Breast epithelium (tissue), 4 donors: Measurements from ENCODE around the gene CERS5. TPM values are rescaled to one million over a fixed set of nuclear protein-coding genes. Genes with fewer than 3 reads are reported as not detected.
"Not testable (repeated sequence)": the region's sequence is repeated elsewhere in the genome, so short reads cannot be mapped to it uniquely, and the experiment has no call there.

Experiments used
- DNase-seq, 2 donors: peaks; one replicate each; pipeline ENCODE4 v3.0.0-alpha.2; 2019; ENCODE audit warnings: low spot score in 2 of 2
- H3K27ac ChIP-seq, 2 donors: fragments of 200-600 bp; sonication (generic) in 1 of 2; one replicate each; pipeline ENCODE4 v1.5.1; 2016 to 2019; ENCODE audit warnings: mild to moderate bottlenecking in 1 of 2
- H3K27me3 ChIP-seq, 2 donors: fragments of 200-600 bp; sonication (generic) in 1 of 2; one replicate each; pipeline versions ENCODE4 v1.5.1 to v1.6.0; 2017 to 2019; ENCODE audit warnings: control low read depth in 1 of 2, mild to moderate bottlenecking in 1 of 2
- H3K36me3 ChIP-seq: fragments of 200-600 bp; one replicate; pipeline ENCODE4 v1.5.1; 2019
- H3K4me1 ChIP-seq, 2 donors: fragments of 200-600 bp; sonication (generic); one replicate each; pipeline ENCODE4 v1.5.1; 2016 to 2019; ENCODE audit warnings: control low read depth in 1 of 2
- H3K4me3 ChIP-seq, 3 donors: fragments of 200-600 bp; sonication (generic); 1 replicate in 2 of 3; 2 replicates in 1 of 3; pipeline ENCODE4 v1.5.1; 2016 to 2019; ENCODE audit warnings: mild to moderate bottlenecking in 3 of 3, moderate library complexity in 2 of 3
- H3K9me3 ChIP-seq, 2 donors: fragments of 200-600 bp; sonication (generic) in 1 of 2; one replicate each; pipeline ENCODE4 v1.5.1; 2016 to 2019; ENCODE audit warnings: control low read depth in 1 of 2
- CTCF ChIP-seq, 3 donors: fragments of 450-650 bp; IDR thresholded peaks; one replicate each; pipeline ENCODE4 v1.5.1; 2016 to 2017; ENCODE audit warnings: antibody characterized with exemption in 3 of 3, mild to moderate bottlenecking in 3 of 3, moderate library complexity in 3 of 3
- POLR2A ChIP-seq: fragments of 450-650 bp; IDR thresholded peaks from one replicate; pipeline ENCODE4 v1.6.1; 2016; ENCODE audit warnings: antibody characterized with exemption, mild to moderate bottlenecking, moderate library complexity
- POLR2AphosphoS5 ChIP-seq, 3 donors: sonication (generic); formaldehyde crosslinking; IDR thresholded peaks; one replicate each; pipeline ENCODE4 v1.6.1; 2017; ENCODE audit warnings: antibody characterized with exemption in 3 of 3
- intact Hi-C: fragments of 100-400 bp; cut with DNase I; formaldehyde crosslinking; loops from one replicate; pipeline ENCODE4 v1.15.1; 2023; ENCODE audit warnings: low total_unique reads
- total RNA-seq, 3 donors: library from RNA; depleted of rRNA; stranded (reverse); fragments of >200 nt; gene quantifications; one replicate each; pipeline ENCODE4 v1.1.0, GENCODE V29; 2016

Gene CERS5
- total RNA-seq, 3 donors from 2014 or later = 25.0 to 40.1 (median 32.4) TPM

GRCh38 chr12:50084775-50085614 lies 82.2 kb downstream of the CERS5 start, which contains the start of gene SMARCD1:
SMARCD1 (plus strand) TSS chr12:50085342; CDS start chr12:50085370, 28 bp downstream.
- Histone ChIP-seq H3K27ac (peak within 1 kb of the TSS; percentile 96 to 98), H3K36me3 (no peaks in the 10 kb centered on the region), H3K27me3 (no peaks in the 10 kb centered on the region), H3K4me3 (peak within 1 kb of the TSS; percentile 87 to 96 (median 88)), H3K4me1 (no peaks in the 10 kb centered on the region), H3K9me3 (no peaks in the 10 kb centered on the region)
- intact Hi-C loops = loop anchor here (10.0 kb wide), 1 partner anchor 90 kb away; no protein-coding TSS in a partner anchor
- peak; percentile 87 to 88 for DNase-seq
- no peak for TF ChIP-seq POLR2A
- peak in 2 of 3 donors; percentile 10 to 16 for TF ChIP-seq POLR2AphosphoS5 (IDR thresholded peaks at IDR 0.05)

GRCh38 chr12:50084409-50084774 lies 82.8 kb downstream of the CERS5 start:
- not testable (repeated sequence) for H3K27me3 ChIP-seq, H3K4me1 ChIP-seq, H3K9me3 ChIP-seq, H3K36me3 ChIP-seq, DNase-seq
- peak overlapping the region; percentile 96 to 98 for H3K27ac ChIP-seq
- intact Hi-C loops = loop anchor here (10.0 kb wide), 1 partner anchor 90 kb away; no protein-coding TSS in a partner anchor
- H3K4me3 ChIP-seq = peak overlapping the region; percentile 87 to 96 (median 88)

- no peak for DNase-seq
Observed at GRCh38 chr12:50083301-50083700, 83.9 kb downstream of the CERS5 start.

GRCh38 chr12:50082644-50083043 lies 84.5 kb downstream of the CERS5 start:
- no peaks in the 10 kb centered on the region for H3K4me1 ChIP-seq
- H3K4me3 ChIP-seq = no peak overlapping the region
- no peak for DNase-seq
- no peaks in the 10 kb centered on the region for H3K27me3 ChIP-seq
- no peaks in the 10 kb centered on the region for H3K9me3 ChIP-seq
- H3K36me3 ChIP-seq = no peaks in the 10 kb centered on the region
- peak overlapping the region in 1 of 2 donors; percentile 12 for H3K27ac ChIP-seq
- intact Hi-C loops = loop anchor here (10.0 kb wide), 1 partner anchor 92 kb away; no protein-coding TSS in a partner anchor
- TF ChIP-seq POLR2AphosphoS5 (IDR thresholded peaks at IDR 0.05) = no peak
- TF ChIP-seq CTCF (IDR thresholded peaks at IDR 0.05) = no peak
- TF ChIP-seq POLR2A = no peak

More at GRCh38 chr12:50083301-50083700, 83.9 kb downstream of the CERS5 start:
- H3K27me3 ChIP-seq = no peaks in the 10 kb centered on the region
- peak overlapping the region in 1 of 2 donors; percentile 12 for H3K27ac ChIP-seq
- H3K36me3 ChIP-seq = no peaks in the 10 kb centered on the region
- no peaks in the 10 kb centered on the region for H3K4me1 ChIP-seq
- intact Hi-C loops = loop anchor here (10.0 kb wide), 1 partner anchor 92 kb away; no protein-coding TSS in a partner anchor
- no peak overlapping the region for H3K4me3 ChIP-seq
- TF ChIP-seq POLR2AphosphoS5 (IDR thresholded peaks at IDR 0.05) = no peak
- TF ChIP-seq POLR2A = no peak
- TF ChIP-seq CTCF (IDR thresholded peaks at IDR 0.05) = no peak
- no peaks in the 10 kb centered on the region for H3K9me3 ChIP-seq

GRCh38 chr12:50081096-50081808 lies 85.9 kb downstream of the CERS5 start:
- intact Hi-C loops = loop anchor here (10.0 kb wide), 1 partner anchor 94 kb away; no protein-coding TSS in a partner anchor
- Histone ChIP-seq H3K27me3 (no peaks in the 10 kb centered on the region), H3K36me3 (no peaks in the 10 kb centered on the region), H3K4me3 (peak overlapping the region in 2 of 3 donors; percentile 33 to 58), H3K27ac (peak overlapping the region in 1 of 2 donors; percentile 4), H3K4me1 (no peaks in the 10 kb centered on the region), H3K9me3 (no peaks in the 10 kb centered on the region)
- DNase-seq = no peak
- TF ChIP-seq POLR2A (no peak), CTCF (IDR thresholded peaks at IDR 0.05) (no peak), POLR2AphosphoS5 (IDR thresholded peaks at IDR 0.05) (no peak)
